ENCODE measurements around the gene ADAMTS2. TPM values are rescaled to one million over a fixed set of nuclear protein-coding genes. Genes with fewer than 3 reads are reported as not detected.

ADAMTS2 gene
- total RNA-seq, 1 donor from 2014 or later = 23.5 TPM

GRCh38 chr5:179316111-179316551 is 29.1 kb downstream of the ADAMTS2 start:
- Mint-ChIP-seq H3K9me3 (ENCODE audit: unreplicated experiment) (peaks cover 33% of the 10 kb centered on the region), H3K4me3 (ENCODE audit: unreplicated experiment) (no peak overlapping the region), H3K27me3 (ENCODE audit: unreplicated experiment) (peaks cover 21% of the 10 kb centered on the region), H3K36me3 (ENCODE audit: unreplicated experiment) (peaks cover 24% of the 10 kb centered on the region), H3K27ac (ENCODE audit: unreplicated experiment) (peak overlapping the region; percentile 69), H3K4me1 (ENCODE audit: low read depth, unreplicated experiment) (peaks cover 31% of the 10 kb centered on the region)
- TF ChIP-seq, protein P1, sequence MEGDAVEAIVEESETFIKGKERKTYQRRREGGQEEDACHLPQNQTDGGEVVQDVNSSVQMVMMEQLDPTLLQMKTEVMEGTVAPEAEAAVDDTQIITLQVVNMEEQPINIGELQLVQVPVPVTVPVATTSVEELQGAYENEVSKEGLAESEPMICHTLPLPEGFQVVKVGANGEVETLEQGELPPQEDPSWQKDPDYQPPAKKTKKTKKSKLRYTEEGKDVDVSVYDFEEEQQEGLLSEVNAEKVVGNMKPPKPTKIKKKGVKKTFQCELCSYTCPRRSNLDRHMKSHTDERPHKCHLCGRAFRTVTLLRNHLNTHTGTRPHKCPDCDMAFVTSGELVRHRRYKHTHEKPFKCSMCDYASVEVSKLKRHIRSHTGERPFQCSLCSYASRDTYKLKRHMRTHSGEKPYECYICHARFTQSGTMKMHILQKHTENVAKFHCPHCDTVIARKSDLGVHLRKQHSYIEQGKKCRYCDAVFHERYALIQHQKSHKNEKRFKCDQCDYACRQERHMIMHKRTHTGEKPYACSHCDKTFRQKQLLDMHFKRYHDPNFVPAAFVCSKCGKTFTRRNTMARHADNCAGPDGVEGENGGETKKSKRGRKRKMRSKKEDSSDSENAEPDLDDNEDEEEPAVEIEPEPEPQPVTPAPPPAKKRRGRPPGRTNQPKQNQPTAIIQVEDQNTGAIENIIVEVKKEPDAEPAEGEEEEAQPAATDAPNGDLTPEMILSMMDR (IDR thresholded peaks at IDR 0.05; ENCODE audit: partially characterized antibody, unreplicated experiment) = no peak
- no peak for DNase-seq

DNA sequence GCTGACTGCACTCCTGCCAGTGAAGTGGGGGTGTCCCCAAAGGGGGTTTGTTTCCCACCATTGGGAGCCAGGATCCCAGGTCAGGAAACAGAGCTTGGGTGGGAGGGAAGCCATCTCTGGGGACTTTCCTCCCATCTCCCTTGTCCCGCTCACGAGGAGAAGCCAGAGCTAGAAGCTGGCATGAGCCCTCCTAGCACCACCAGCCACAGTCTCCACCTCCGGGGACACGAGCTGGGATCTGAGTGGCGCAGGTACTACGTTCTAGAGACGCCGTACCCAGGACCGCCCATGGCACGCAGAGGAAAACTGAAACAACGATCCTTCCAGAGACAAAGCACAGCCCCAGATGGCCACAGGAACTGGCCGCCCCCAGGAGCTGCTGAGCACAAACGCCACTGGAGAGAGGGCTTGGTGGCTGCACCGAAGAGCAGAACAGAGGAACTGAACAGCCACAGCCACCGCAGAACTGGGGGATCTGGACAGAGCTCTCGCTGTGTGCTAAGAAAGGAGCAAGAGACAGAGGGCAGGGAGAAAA is 29.8 kb downstream of the ADAMTS2 start:
- H3K4me1 Mint-ChIP-seq (ENCODE audit: low read depth, unreplicated experiment) = peaks cover 29% of the 10 kb centered on the region
- TF ChIP-seq, protein P1 (IDR thresholded peaks at IDR 0.05; ENCODE audit: partially characterized antibody, unreplicated experiment) = no peak
- H3K27me3 Mint-ChIP-seq (ENCODE audit: unreplicated experiment) = peaks cover 19% of the 10 kb centered on the region
- peaks cover 24% of the 10 kb centered on the region for H3K36me3 Mint-ChIP-seq (ENCODE audit: unreplicated experiment)
- H3K4me3 Mint-ChIP-seq (ENCODE audit: unreplicated experiment) = peak overlapping the region; percentile 16
- DNase-seq = peak; percentile 1
- H3K27ac Mint-ChIP-seq (ENCODE audit: unreplicated experiment) = peak overlapping the region; percentile 69
- peaks cover 29% of the 10 kb centered on the region for H3K9me3 Mint-ChIP-seq (ENCODE audit: unreplicated experiment)

GRCh38 chr5:179314606-179315355 is 30.5 kb downstream of the ADAMTS2 start:
- Mint-ChIP-seq H3K4me3 (ENCODE audit: unreplicated experiment) (no peak overlapping the region), H3K27me3 (ENCODE audit: unreplicated experiment) (peaks cover 16% of the 10 kb centered on the region), H3K36me3 (ENCODE audit: unreplicated experiment) (peaks cover 24% of the 10 kb centered on the region), H3K27ac (ENCODE audit: unreplicated experiment) (peak overlapping the region; percentile 4), H3K4me1 (ENCODE audit: low read depth, unreplicated experiment) (peaks cover 28% of the 10 kb centered on the region), H3K9me3 (ENCODE audit: unreplicated experiment) (peaks cover 26% of the 10 kb centered on the region)
- DNase-seq = peak; percentile 4
- TF ChIP-seq, protein P1 (IDR thresholded peaks at IDR 0.05; ENCODE audit: partially characterized antibody, unreplicated experiment) = no peak

DNA sequence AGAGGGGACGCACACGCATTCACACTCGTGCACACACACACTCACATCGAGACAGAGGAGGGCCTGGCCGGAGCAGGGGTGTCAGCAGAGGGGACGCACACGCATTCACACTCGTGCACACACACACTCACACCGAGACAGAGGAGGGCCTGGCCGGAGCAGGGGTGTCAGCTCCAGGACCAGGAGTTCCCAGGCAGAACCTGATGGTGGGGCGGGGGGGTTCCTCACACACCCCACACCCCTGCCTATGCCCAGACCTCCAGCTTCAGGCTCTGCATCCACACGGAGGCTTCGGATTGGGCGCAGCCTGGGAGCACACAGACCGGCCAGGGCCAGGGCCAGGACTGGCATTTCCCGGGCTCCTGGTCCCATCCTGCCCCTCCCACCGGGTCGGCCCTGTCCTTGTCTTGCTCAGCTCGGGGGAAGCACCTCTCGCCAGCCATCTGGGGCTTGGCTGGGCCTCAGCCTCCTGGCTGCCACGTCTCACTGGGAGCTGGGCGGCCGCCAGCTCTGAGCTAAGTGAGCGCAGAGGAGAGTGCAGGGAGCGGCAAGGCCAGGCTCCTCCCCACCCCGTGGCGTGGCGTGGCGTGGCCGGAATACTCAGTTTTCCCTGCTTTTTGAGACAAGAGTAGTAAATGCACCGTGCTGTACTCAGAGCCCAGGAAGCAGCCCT is 31.3 kb downstream of the ADAMTS2 start:
- Mint-ChIP-seq H3K9me3 (ENCODE audit: unreplicated experiment) (peaks cover 25% of the 10 kb centered on the region), H3K36me3 (ENCODE audit: unreplicated experiment) (peaks cover 24% of the 10 kb centered on the region), H3K4me3 (ENCODE audit: unreplicated experiment) (no peak overlapping the region), H3K4me1 (ENCODE audit: low read depth, unreplicated experiment) (peaks cover 20% of the 10 kb centered on the region), H3K27me3 (ENCODE audit: unreplicated experiment) (peaks cover 13% of the 10 kb centered on the region), H3K27ac (ENCODE audit: unreplicated experiment) (no peak overlapping the region)
- TF ChIP-seq, protein P1 (IDR thresholded peaks at IDR 0.05; ENCODE audit: partially characterized antibody, unreplicated experiment) = no peak
- DNase-seq = peak; percentile 27

Measured in glutamatergic neuron (in vitro differentiated cells).